Smooth muscle cell (in vitro differentiated cells): ENCODE results near the gene RPTOR. TPM values are rescaled to one million over a fixed set of nuclear protein-coding genes. Genes with fewer than 3 reads are reported as not detected.

Source experiments
- DNase-seq: peaks from one replicate; lab custom pipeline; 2025; ENCODE audit not compliant: unreplicated experiment; lab: John Stamatoyannopoulos, UW
- H2AFZ ChIP-seq: fragments of 200-600 bp; sonication (generic); 2 replicates; pipeline ENCODE4 v1.6.0; 2016; ENCODE audit warnings: antibody characterized with exemption, low read depth, mild to moderate bottlenecking
- H3F3A ChIP-seq: fragments of 200-600 bp; sonication (generic); 2 replicates; pipeline ENCODE4 v1.6.0; 2017; ENCODE audit warnings: antibody characterized with exemption, low read depth
- H3K27ac ChIP-seq: fragments of 200-600 bp; sonication (generic); 2 replicates; pipeline ENCODE4 v1.5.1; 2016; ENCODE audit warnings: low read depth, mild to moderate bottlenecking
- H3K27me3 ChIP-seq: fragments of 200-600 bp; sonication (generic); 2 replicates; pipeline ENCODE4 v1.6.1; 2016; ENCODE audit warnings: low read depth, mild to moderate bottlenecking
- H3K36me3 ChIP-seq: fragments of 200-600 bp; sonication (generic); 2 replicates; pipeline ENCODE4 v1.5.1; 2016; ENCODE audit warnings: low read depth
- H3K4me1 ChIP-seq: fragments of 200-600 bp; sonication (generic); 2 replicates; pipeline ENCODE4 v1.5.1; 2016; ENCODE audit warnings: low read depth
- H3K4me2 ChIP-seq: fragments of 200-600 bp; sonication (generic); 2 replicates; pipeline ENCODE4 v1.6.0; 2016; ENCODE audit warnings: mild to moderate bottlenecking
- H3K4me3 ChIP-seq: fragments of 200-600 bp; sonication (generic); 2 replicates; pipeline ENCODE4 v1.5.1; 2016; ENCODE audit warnings: mild to moderate bottlenecking
- H3K79me2 ChIP-seq: fragments of 200-600 bp; sonication (generic); 2 replicates; pipeline ENCODE4 v1.6.0; 2016; ENCODE audit warnings: low read depth, mild to moderate bottlenecking
- H3K9ac ChIP-seq: fragments of 200-600 bp; sonication (generic); 2 replicates; pipeline ENCODE4 v1.6.0; 2016; ENCODE audit warnings: low read depth
- H3K9me3 ChIP-seq: fragments of 200-600 bp; sonication (generic); replicated peaks from 2 replicates; pipeline ENCODE4 v1.5.1; 2016; ENCODE audit warnings: low read depth
- H4K20me1 ChIP-seq: fragments of 200-600 bp; sonication (generic); 2 replicates; pipeline ENCODE4 v1.6.0; 2016; ENCODE audit warnings: low read depth
- WGBS: methylation state at CpG from one replicate; pipeline ENCODE4 v1.1.7; 2016; ENCODE audit warnings: low lambda C conversion rate; 5-methylcytosine and 5-hydroxymethylcytosine counted together
- polyA plus RNA-seq: library from polyadenylated mRNA; unstranded; fragments of >200 nt; fragmentation: Nextera tagmentation; extraction: Ambion mirVana; gene quantifications from 2 replicates; pipeline ENCODE4 v1.2.1, GENCODE V29; 2016
- total RNA-seq: library from RNA; depleted of rRNA; stranded (reverse); fragments of >200 nt; gene quantifications from 2 replicates; pipeline ENCODE4 v1.2.3, GENCODE V29; 2014
- TF ChIP-seq, protein P1 (sequence below): fragments of 200-600 bp; sonication (generic); IDR thresholded peaks from 2 replicates; pipeline ENCODE4 v1.5.1; 2017; ENCODE audit warnings: borderline replicate concordance, mild to moderate bottlenecking, antibody characterized with exemption; ENCODE audit not compliant: insufficient read depth, poor library complexity, severe bottlenecking

The RPTOR gene
- total and polyA plus RNA-seq, 2 experiments from 2014 or later, result 10.6 to 12.2 TPM

DNA sequence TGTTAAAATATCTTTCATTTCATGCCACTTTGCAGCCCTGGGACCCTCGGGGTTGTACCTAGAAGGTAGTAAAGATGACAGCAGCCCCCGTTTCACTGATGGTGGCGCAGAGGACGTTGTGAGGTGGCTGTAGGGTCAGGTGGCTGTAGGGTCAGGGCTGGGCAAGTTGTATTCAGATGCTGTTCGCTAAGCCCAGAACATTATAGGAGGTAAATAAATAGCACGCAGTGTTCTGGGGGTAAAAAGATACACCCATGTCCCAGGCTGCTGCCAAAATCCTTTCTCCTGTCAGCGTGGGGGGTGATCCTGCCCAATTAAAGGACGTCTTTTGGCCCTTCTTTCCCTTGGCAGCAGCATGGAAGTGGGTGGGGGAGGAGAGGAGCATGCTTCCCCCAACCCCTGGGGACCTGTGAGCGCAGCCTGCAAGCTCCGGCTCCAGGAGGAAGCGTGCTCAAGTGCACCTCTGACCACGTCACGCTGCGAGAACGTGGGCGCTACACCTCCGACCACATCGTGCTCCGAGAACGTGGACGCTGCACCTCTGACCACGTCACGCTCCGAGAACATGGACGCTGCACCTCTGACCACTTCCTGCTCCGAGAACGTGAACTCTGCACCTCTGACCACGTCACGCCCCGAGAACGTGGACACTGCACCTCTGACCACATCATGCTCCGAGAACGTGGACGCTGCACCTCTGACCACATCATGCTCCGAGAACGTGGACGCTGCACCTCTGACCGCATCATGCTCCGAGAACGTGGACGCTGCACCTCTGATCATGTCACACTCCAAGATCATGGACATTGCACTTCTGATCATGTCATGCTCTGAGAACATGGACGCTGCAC is 182.1 kb downstream of the RPTOR start:
- H3K4me3 ChIP-seq, result no peak overlapping the region
- H3K36me3 ChIP-seq, result no peaks in the 10 kb centered on the region
- H3K9ac ChIP-seq, result no peak overlapping the region
- peaks cover 9% of the 10 kb centered on the region for H3F3A ChIP-seq
- peaks cover 14% of the 10 kb centered on the region for H4K20me1 ChIP-seq
- H2AFZ ChIP-seq, result no peak overlapping the region
- TF ChIP-seq, protein P1, sequence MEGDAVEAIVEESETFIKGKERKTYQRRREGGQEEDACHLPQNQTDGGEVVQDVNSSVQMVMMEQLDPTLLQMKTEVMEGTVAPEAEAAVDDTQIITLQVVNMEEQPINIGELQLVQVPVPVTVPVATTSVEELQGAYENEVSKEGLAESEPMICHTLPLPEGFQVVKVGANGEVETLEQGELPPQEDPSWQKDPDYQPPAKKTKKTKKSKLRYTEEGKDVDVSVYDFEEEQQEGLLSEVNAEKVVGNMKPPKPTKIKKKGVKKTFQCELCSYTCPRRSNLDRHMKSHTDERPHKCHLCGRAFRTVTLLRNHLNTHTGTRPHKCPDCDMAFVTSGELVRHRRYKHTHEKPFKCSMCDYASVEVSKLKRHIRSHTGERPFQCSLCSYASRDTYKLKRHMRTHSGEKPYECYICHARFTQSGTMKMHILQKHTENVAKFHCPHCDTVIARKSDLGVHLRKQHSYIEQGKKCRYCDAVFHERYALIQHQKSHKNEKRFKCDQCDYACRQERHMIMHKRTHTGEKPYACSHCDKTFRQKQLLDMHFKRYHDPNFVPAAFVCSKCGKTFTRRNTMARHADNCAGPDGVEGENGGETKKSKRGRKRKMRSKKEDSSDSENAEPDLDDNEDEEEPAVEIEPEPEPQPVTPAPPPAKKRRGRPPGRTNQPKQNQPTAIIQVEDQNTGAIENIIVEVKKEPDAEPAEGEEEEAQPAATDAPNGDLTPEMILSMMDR, result no peak
- 98% methylated on average over 42 of the region's 42 CpGs for WGBS
- DNase-seq, result no peak
- no peaks in the 10 kb centered on the region for H3K27me3 ChIP-seq
- peaks cover 28% of the 10 kb centered on the region for H3K79me2 ChIP-seq
- no peak overlapping the region for H3K4me2 ChIP-seq
- no peak overlapping the region for H3K27ac ChIP-seq
- peaks cover 6% of the 10 kb centered on the region for H3K4me1 ChIP-seq
- H3K9me3 ChIP-seq, result no peaks in the 10 kb centered on the region

DNA sequence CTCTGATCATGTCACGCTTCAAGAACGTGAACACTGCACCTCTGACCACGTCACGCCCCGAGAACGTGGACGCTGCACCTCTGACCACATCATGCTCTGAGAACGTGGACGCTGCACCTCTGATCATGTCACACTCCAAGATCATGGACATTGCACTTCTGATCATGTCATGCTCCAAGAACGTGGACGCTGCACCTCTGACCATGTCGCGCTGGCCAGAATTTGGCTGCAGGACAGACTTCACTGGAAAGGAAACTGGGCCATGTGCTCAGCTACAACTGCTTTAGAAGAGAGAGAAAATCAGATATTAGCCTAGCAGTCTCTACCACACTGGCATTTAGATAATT is 182.7 kb downstream of the RPTOR start:
- Histone ChIP-seq H3F3A (peaks cover 9% of the 10 kb centered on the region), H3K9me3 (no peaks in the 10 kb centered on the region), H3K4me3 (no peak overlapping the region), H2AFZ (no peak overlapping the region), H3K4me2 (no peak overlapping the region), H3K79me2 (peaks cover 22% of the 10 kb centered on the region), H3K9ac (no peak overlapping the region), H3K27me3 (no peaks in the 10 kb centered on the region), H3K27ac (no peak overlapping the region), H3K4me1 (peaks cover 12% of the 10 kb centered on the region), H4K20me1 (peaks cover 17% of the 10 kb centered on the region), H3K36me3 (no peaks in the 10 kb centered on the region)
- no peak for DNase-seq
- TF ChIP-seq, protein P1, result no peak
- 99% methylated on average over 13 of the region's 13 CpGs for WGBS

DNA sequence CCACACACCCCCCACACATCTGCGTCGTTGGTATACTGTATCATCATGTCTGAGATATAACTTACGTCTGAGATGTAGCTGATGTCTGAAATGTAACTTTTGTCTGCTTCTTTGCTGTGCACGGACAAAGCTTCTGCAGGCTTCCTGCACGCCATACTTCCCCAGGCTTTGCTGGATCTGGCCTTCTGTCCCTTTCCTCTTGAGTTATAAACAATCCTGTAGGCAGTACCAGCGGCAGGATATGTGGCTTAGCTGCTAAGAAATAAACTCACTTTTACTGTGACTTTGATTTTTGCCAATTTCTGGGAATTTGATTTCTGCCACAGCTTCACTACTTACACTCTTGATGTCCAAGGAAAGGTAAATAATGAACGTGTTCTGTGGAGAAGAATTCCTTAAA is 184.4 kb downstream of the RPTOR start:
- no peak for DNase-seq
- WGBS, result 67% methylated on average over 7 of the region's 7 CpGs
- H3F3A ChIP-seq, result peaks cover 9% of the 10 kb centered on the region
- H3K4me1 ChIP-seq, result peaks cover 23% of the 10 kb centered on the region
- no peak overlapping the region for H3K4me3 ChIP-seq
- no peaks in the 10 kb centered on the region for H3K27me3 ChIP-seq
- no peak overlapping the region for H3K27ac ChIP-seq
- H2AFZ ChIP-seq, result no peak overlapping the region
- H3K79me2 ChIP-seq, result peaks cover 17% of the 10 kb centered on the region
- H3K4me2 ChIP-seq, result no peak overlapping the region
- no peaks in the 10 kb centered on the region for H3K36me3 ChIP-seq
- H3K9ac ChIP-seq, result no peak overlapping the region
- H4K20me1 ChIP-seq, result peaks cover 23% of the 10 kb centered on the region
- H3K9me3 ChIP-seq, result no peaks in the 10 kb centered on the region
- TF ChIP-seq, protein P1, result no peak

DNA sequence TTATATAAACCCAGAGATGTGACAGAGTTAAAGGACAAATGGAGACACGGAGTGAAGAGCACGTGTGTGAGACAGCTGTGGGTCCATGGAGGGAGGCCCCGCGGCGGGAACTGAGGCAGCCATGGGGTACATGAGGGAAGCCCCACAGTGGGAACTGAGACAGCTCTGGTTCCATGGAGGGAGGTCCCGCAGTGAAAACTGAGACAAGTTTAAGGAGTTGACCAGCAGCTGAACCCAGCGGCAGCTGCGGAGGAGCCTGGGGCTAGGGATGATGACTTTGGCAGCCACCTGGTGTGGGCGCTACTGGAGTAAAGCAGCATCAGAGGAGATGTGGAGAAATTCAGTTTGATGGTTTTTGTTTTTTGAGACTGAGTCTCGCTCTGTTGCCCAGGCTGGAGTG is 185.1 kb downstream of the RPTOR start:
- H3K27ac ChIP-seq, result no peak overlapping the region
- no peak overlapping the region for H3K9ac ChIP-seq
- H3K79me2 ChIP-seq, result peaks cover 17% of the 10 kb centered on the region
- WGBS, result 96% methylated on average over 10 of the region's 10 CpGs
- H4K20me1 ChIP-seq, result peaks cover 20% of the 10 kb centered on the region
- H3K9me3 ChIP-seq, result no peaks in the 10 kb centered on the region
- H3K4me3 ChIP-seq, result no peak overlapping the region
- peaks cover 23% of the 10 kb centered on the region for H3K4me1 ChIP-seq
- no peak for DNase-seq
- no peak overlapping the region for H2AFZ ChIP-seq
- H3F3A ChIP-seq, result peaks cover 9% of the 10 kb centered on the region
- TF ChIP-seq, protein P1, result no peak
- no peaks in the 10 kb centered on the region for H3K36me3 ChIP-seq
- H3K4me2 ChIP-seq, result no peak overlapping the region
- no peaks in the 10 kb centered on the region for H3K27me3 ChIP-seq
